Body of pancreas (tissue), 4 donors: ENCODE results near the gene SURF4. TPM values are rescaled to one million over a fixed set of nuclear protein-coding genes. Genes with fewer than 3 reads are reported as not detected.
A peak's percentile ranks its signal among the peaks of the same experiment; 100 is the strongest.

Source experiments
- ATAC-seq: fragments of 150-250 bp; one replicate; pipeline ENCODE4 v1.9.1; 2016
- DNase-seq, 4 donors: peaks; one replicate each; pipeline ENCODE4 v3.0.0-alpha.2; 2019
- H3K27ac ChIP-seq, 4 donors: fragments of 200-600 bp; sonication (generic); 1 replicate in 3 of 4; 2 replicates in 1 of 4; pipeline versions ENCODE4 v1.5.1 to v1.6.1; 2016 to 2019; ENCODE audit warnings: mild to moderate bottlenecking in 1 of 4, mixed read lengths in 1 of 4, moderate library complexity in 1 of 4
- H3K27me3 ChIP-seq, 2 donors: fragments of 200-600 bp; sonication (generic); one replicate each; pipeline ENCODE4 v1.6.0; 2016; ENCODE audit warnings: mild to moderate bottlenecking in 1 of 2
- H3K36me3 ChIP-seq, 2 donors: fragments of 200-600 bp; sonication (generic); replicated peaks in 1 of 2; 2 replicates each; pipeline ENCODE4 v1.5.1; 2016; ENCODE audit warnings: low read depth in 2 of 2; ENCODE audit not compliant: insufficient read depth in 1 of 2
- H3K4me1 ChIP-seq: fragments of 200-600 bp; sonication (generic); one replicate; pipeline ENCODE4 v1.6.0; 2016
- H3K4me3 ChIP-seq, 2 donors: fragments of 200-600 bp; sonication (generic); 1 replicate in 1 of 2; 2 replicates in 1 of 2; pipeline ENCODE4 v1.5.1; 2016 to 2019
- H3K9me3 ChIP-seq, 3 donors: fragments of 200-600 bp; sonication (generic); 1 replicate in 2 of 3; 2 replicates in 1 of 3; pipeline ENCODE4 v1.5.1; 2016
- CTCF ChIP-seq, 7 experiments: fragments of 450-650 bp in 4 of 7; fragments of 200-600 bp in 3 of 7; sonication (generic) in 3 of 7; IDR thresholded peaks; one replicate each; pipeline ENCODE4 v1.5.1; 2016 to 2019; ENCODE audit warnings: antibody characterized with exemption in 7 of 7
- POLR2A ChIP-seq, 3 donors: fragments of 450-650 bp; IDR thresholded peaks; one replicate each; pipeline ENCODE4 v1.6.1; 2016; ENCODE audit warnings: antibody characterized with exemption in 3 of 3, mild to moderate bottlenecking in 2 of 3
- WGBS, 2 donors: methylation state at CpG; one replicate each; pipeline ENCODE4 v1.1.5; 2017; 5-methylcytosine and 5-hydroxymethylcytosine counted together
- intact Hi-C: fragments of 100-400 bp; cut with DNase I; formaldehyde crosslinking; loops from one replicate; pipeline ENCODE4 v1.15.1; 2023
- total RNA-seq, 2 donors: library from RNA; depleted of rRNA; stranded (reverse); fragments of >200 nt; gene quantifications; one replicate each; pipeline ENCODE4 v1.1.0, GENCODE V29; 2016

Gene SURF4
- total RNA-seq, 2 donors from 2014 or later = 93.9 to 109 TPM

- intact Hi-C loops = no loop called here
- Histone ChIP-seq H3K27me3 (no peaks in the 10 kb centered on the region), H3K4me3 (no peak overlapping the region), H3K36me3 (peaks cover 9 to 26% of the 10 kb centered on the region in 2 donors), H3K9me3 (no peaks in the 10 kb centered on the region), H3K27ac (no peak overlapping the region), H3K4me1 (peaks cover 49% of the 10 kb centered on the region)
- DNase-seq (no peak), ATAC-seq (no peak)
- WGBS, 2 donors = 88 to 100% methylated on average over 2 to 5 of the region's 5 CpGs
- TF ChIP-seq POLR2A (IDR thresholded peaks at IDR 0.05) = no peak
- TF ChIP-seq CTCF (IDR thresholded peaks at IDR 0.05) = no peak
Observed at GRCh38 chr9:133353548-133353947, 22.3 kb downstream of the SURF4 start.

- no peak for ATAC-seq
- no peak for DNase-seq
- Histone ChIP-seq H3K36me3 (peaks cover 9 to 26% of the 10 kb centered on the region in 2 donors), H3K9me3 (no peaks in the 10 kb centered on the region), H3K27ac (no peak overlapping the region), H3K4me1 (peaks cover 42% of the 10 kb centered on the region), H3K4me3 (no peak overlapping the region), H3K27me3 (no peaks in the 10 kb centered on the region)
- intact Hi-C loops = no loop called here
- 67 to 73% methylated on average over 8 of the region's 8 CpGs for WGBS, 2 donors
- TF ChIP-seq CTCF (IDR thresholded peaks at IDR 0.05) = no peak
- TF ChIP-seq POLR2A (IDR thresholded peaks at IDR 0.05) = no peak
Observed at GRCh38 chr9:133352635-133353340, 23.1 kb downstream of the SURF4 start.

GRCh38 chr9:133351908-133352634, 23.8 kb downstream of the SURF4 start:
- no peaks in the 10 kb centered on the region for H3K27me3 ChIP-seq
- no peak overlapping the region for H3K4me3 ChIP-seq
- intact Hi-C loops = no loop called here
- 78 to 87% methylated on average over 13 to 14 of the region's 14 CpGs for WGBS, 2 donors
- H3K36me3 ChIP-seq = peaks cover 9 to 26% of the 10 kb centered on the region in 2 donors
- no peak overlapping the region for H3K27ac ChIP-seq
- H3K4me1 ChIP-seq = peaks cover 35% of the 10 kb centered on the region
- DNase-seq (peak in 3 of 4 donors; percentile 44 to 55 (median 46)), ATAC-seq (no peak)
- peak in 5 of 7 experiments; percentile 17 to 52 (median 41) for TF ChIP-seq CTCF (IDR thresholded peaks at IDR 0.05)
- TF ChIP-seq POLR2A (IDR thresholded peaks at IDR 0.05) = no peak
- H3K9me3 ChIP-seq = no peaks in the 10 kb centered on the region

GRCh38 chr9:133351526-133351907, 24.3 kb downstream of the SURF4 start:
- Histone ChIP-seq H3K4me1 (peaks cover 37% of the 10 kb centered on the region), H3K9me3 (no peaks in the 10 kb centered on the region), H3K27me3 (no peaks in the 10 kb centered on the region), H3K4me3 (no peak overlapping the region), H3K27ac (no peak overlapping the region), H3K36me3 (peaks cover 9 to 26% of the 10 kb centered on the region in 2 donors)
- intact Hi-C loops = no loop called here
- ATAC-seq (no peak), DNase-seq (no peak)
- TF ChIP-seq POLR2A (IDR thresholded peaks at IDR 0.05) (no peak), CTCF (IDR thresholded peaks at IDR 0.05) (no peak)
- 96 to 98% methylated on average over 3 of the region's 3 CpGs for WGBS, 2 donors
